Epithelial cell of umbilical artery (primary cell): ENCODE measurements around the gene RAB31. TPM values are rescaled to one million over a fixed set of nuclear protein-coding genes. Genes with fewer than 3 reads are reported as not detected.

Experiments used
- total RNA-seq: library from RNA; depleted of rRNA; stranded (reverse); fragments of >200 nt; gene quantifications from 2 replicates; pipeline ENCODE4 v1.2.3, GENCODE V29; 2014

Gene RAB31, protein sequence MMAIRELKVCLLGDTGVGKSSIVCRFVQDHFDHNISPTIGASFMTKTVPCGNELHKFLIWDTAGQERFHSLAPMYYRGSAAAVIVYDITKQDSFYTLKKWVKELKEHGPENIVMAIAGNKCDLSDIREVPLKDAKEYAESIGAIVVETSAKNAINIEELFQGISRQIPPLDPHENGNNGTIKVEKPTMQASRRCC
- 34.1 and 34.2 TPM in 2 replicates for total RNA-seq

DNA sequence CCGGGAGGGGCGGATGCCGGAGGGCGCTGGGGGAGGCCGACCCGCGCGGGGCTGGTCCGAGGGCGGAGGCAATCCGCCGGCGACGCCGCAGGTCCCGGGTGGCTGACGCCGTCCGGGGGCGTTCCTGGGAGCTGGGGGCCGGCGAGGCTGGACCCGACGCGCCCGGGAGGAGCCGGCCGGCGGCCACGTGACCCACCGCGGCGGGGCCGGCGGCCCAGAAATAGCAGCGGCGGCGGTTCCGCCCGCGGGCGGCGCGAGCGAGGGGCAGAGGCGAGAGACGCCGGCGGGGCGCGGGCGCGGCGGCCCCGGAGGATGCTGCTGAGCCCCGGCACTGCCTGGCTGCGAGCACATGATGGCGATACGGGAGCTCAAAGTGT lies at the start of gene RAB31:
TSS of gene RAB31 (plus strand) at position 245 of the 377 bp plus-strand sequence. CDS start at position 350, 105 bp downstream.

DNA sequence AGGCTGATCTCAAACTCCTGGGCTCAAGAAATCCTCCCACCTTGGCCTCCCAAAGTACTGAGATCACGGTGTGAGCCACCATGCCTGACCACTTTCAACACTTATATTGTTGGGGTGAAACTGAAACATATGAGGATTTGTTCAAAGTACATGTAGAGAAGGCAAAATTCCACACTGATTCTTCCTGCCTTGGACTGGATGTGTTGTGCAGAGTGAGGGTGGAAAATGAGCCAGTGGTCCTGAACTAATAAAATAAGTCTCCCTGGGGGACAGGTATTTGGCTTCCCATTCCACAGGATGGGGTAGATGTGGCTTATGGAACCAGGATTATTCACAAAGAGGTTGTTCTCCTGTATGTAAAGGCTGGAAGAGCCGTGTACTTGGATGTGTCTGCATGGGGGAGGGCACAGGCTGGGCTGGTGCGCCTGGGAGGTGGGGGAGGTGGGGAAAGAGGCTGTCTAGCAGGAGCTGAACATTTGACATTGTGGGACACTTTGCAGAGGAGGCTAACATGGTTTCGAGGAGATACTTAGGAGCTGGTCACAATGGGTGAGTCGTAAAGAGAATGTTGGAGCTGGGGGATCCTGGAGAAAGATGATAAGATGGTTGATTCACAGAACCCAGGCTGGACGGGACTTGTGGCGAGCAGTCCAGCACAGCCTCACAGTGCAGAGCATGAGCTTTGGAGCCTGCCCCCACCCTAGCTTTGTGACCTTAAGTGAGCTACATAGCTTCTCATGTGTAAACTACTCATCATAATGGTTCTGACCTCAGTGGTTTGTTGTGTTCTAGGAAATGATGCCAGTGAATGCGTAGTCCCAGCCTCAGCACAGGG lies 177.3 kb downstream of the RAB31 start, which contains the start of gene TXNDC2:
TSS of gene TXNDC2 (plus strand) at position 804 of the 835 bp plus-strand sequence. CDS start 708 bp downstream, outside the sequence.

Other genes with a start within 250 kb of the RAB31 start
- 87.4 and 90.9 TPM in 2 replicates for gene RALBP1, start 232.8 kb upstream of the RAB31 start, total RNA-seq
- gene PPP4R1, start 93.7 kb upstream of the RAB31 start, total RNA-seq: 111 and 154 TPM in 2 replicates
- not detected in 2 replicates for gene TXNDC2, start 177.7 kb downstream of the RAB31 start, total RNA-seq
- 219 and 283 TPM in 2 replicates for gene VAPA, start 205.7 kb downstream of the RAB31 start, total RNA-seq